NCI-H1092 (cell line): ENCODE data around the gene GJB6.
A peak's percentile ranks its signal among the peaks of the same experiment; 100 is the strongest.

Experiments used
- DNase-seq: peaks from one replicate; lab custom pipeline; 2025; lab: John Stamatoyannopoulos, UW

The GJB6 gene

GRCh38 chr13:20185366-20186056 lies 46.6 kb downstream of the GJB6 start:
- no peak for DNase-seq

GRCh38 chr13:20182231-20182846 lies 49.8 kb downstream of the GJB6 start:
- DNase-seq, result peak; percentile 64

GRCh38 chr13:20181188-20181587 lies 50.9 kb downstream of the GJB6 start:
- peak; percentile 6 for DNase-seq

- no peak for DNase-seq
Measured at GRCh38 chr13:20178156-20178555, 54.0 kb downstream of the GJB6 start.

- DNase-seq, result no peak
Measured at GRCh38 chr13:20177049-20177831, 54.9 kb downstream of the GJB6 start.

GRCh38 chr13:20175907-20176652 lies 56.0 kb downstream of the GJB6 start:
- peak; percentile 12 for DNase-seq

- DNase-seq, result no peak
Measured at GRCh38 chr13:20175406-20175794, 56.7 kb downstream of the GJB6 start.

GRCh38 chr13:20174656-20175405 lies 57.3 kb downstream of the GJB6 start:
- no peak for DNase-seq

GRCh38 chr13:20173116-20173746 lies 58.9 kb downstream of the GJB6 start:
- no peak for DNase-seq
